Type B pancreatic cell (in vitro differentiated cells): Measurements from ENCODE around the gene PPP2R5C. TPM values are rescaled to one million over a fixed set of nuclear protein-coding genes. Genes with fewer than 3 reads are reported as not detected.

Experiments used
- DNase-seq: peaks from one replicate; pipeline ENCODE4 v3.0.0; 2021; ENCODE audit warnings: mixed read lengths; ENCODE audit not compliant: unreplicated experiment; ENCODE audit errors: extremely low spot score
- H3K27ac Mint-ChIP-seq: 2 replicates; pipeline ENCODE4 v1.8.0; 2021; ENCODE audit warnings: mild to moderate bottlenecking, mixed read lengths
- H3K27me3 Mint-ChIP-seq: 2 replicates; pipeline ENCODE4 v1.8.0; 2021; ENCODE audit warnings: mixed read lengths
- H3K36me3 Mint-ChIP-seq: 2 replicates; pipeline ENCODE4 v1.8.0; 2021; ENCODE audit warnings: mixed read lengths
- H3K4me1 Mint-ChIP-seq: one replicate; pipeline ENCODE4 v1.8.0; 2021; ENCODE audit warnings: mixed read lengths; ENCODE audit not compliant: unreplicated experiment
- H3K4me3 Mint-ChIP-seq: 2 replicates; pipeline ENCODE4 v1.8.0; 2021; ENCODE audit warnings: mild to moderate bottlenecking, mixed read lengths
- H3K9me3 Mint-ChIP-seq: 2 replicates; pipeline ENCODE4 v1.8.0; 2021; ENCODE audit warnings: mixed read lengths
- total RNA-seq: library from RNA; stranded (reverse); gene quantifications from 2 replicates; pipeline ENCODE4 v1.2.1, GENCODE V29; 2021; ENCODE audit warnings: low replicate concordance
- TF ChIP-seq, protein P1 (sequence below): fragments of 200-600 bp; sonication (generic); conservative IDR thresholded peaks from 2 replicates; pipeline ENCODE4 v1.5.0; 2021; ENCODE audit warnings: antibody characterized with exemption, mild to moderate bottlenecking

Gene PPP2R5C
- total RNA-seq, 1 donor from 2014 or later: 99.8 TPM

DNA sequence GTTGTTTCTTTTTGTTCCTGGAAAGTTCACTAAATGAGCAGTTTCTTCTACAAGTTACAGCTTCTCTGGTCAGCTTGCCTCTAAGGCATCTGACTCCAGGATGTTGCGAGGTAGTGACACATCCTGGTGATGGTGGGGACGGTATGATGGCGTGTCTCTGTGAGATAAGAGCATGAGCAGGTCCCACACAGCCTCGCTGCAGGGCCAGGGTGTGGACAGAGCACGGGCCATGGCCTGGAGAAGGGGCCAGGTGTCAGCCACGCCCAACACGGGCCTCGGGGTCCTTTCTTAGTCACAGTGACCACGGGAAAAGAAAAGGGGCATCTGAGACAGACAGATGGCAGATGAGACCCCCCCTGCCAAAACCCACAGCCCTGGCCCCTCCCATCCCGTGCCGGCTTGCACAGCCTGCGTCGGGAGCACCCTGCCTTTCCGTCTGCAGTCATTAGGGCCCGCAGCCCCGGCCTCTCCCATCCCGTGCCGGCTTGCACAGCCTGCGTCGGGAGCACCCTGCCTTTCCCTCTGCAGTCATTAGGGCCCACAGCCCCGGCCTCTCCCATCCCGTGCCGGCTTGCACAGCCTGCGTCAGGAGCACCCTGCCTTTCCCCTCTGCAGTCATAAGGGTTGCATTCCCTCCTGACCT lies 123.5 kb downstream of the PPP2R5C start:
- H3K27me3 Mint-ChIP-seq: no peaks in the 10 kb centered on the region
- TF ChIP-seq, protein P1, sequence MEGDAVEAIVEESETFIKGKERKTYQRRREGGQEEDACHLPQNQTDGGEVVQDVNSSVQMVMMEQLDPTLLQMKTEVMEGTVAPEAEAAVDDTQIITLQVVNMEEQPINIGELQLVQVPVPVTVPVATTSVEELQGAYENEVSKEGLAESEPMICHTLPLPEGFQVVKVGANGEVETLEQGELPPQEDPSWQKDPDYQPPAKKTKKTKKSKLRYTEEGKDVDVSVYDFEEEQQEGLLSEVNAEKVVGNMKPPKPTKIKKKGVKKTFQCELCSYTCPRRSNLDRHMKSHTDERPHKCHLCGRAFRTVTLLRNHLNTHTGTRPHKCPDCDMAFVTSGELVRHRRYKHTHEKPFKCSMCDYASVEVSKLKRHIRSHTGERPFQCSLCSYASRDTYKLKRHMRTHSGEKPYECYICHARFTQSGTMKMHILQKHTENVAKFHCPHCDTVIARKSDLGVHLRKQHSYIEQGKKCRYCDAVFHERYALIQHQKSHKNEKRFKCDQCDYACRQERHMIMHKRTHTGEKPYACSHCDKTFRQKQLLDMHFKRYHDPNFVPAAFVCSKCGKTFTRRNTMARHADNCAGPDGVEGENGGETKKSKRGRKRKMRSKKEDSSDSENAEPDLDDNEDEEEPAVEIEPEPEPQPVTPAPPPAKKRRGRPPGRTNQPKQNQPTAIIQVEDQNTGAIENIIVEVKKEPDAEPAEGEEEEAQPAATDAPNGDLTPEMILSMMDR: no peak
- no peaks in the 10 kb centered on the region for H3K9me3 Mint-ChIP-seq
- H3K36me3 Mint-ChIP-seq: peaks cover 28% of the 10 kb centered on the region
- DNase-seq: no peak
- no peak overlapping the region for H3K4me3 Mint-ChIP-seq
- H3K4me1 Mint-ChIP-seq: no peaks in the 10 kb centered on the region
- H3K27ac Mint-ChIP-seq: no peak overlapping the region

- no peaks in the 10 kb centered on the region for H3K4me1 Mint-ChIP-seq
- H3K9me3 Mint-ChIP-seq: no peaks in the 10 kb centered on the region
- no peak overlapping the region for H3K4me3 Mint-ChIP-seq
- H3K36me3 Mint-ChIP-seq: peaks cover 23% of the 10 kb centered on the region
- H3K27ac Mint-ChIP-seq: no peak overlapping the region
- no peak for DNase-seq
- no peaks in the 10 kb centered on the region for H3K27me3 Mint-ChIP-seq
- TF ChIP-seq, protein P1: no peak
Observed at GRCh38 chr14:101887219-101887618, 125.7 kb downstream of the PPP2R5C start.

- no peak for DNase-seq
- Mint-ChIP-seq H3K4me1 (no peaks in the 10 kb centered on the region), H3K4me3 (no peak overlapping the region), H3K36me3 (peaks cover 25% of the 10 kb centered on the region), H3K9me3 (no peaks in the 10 kb centered on the region), H3K27me3 (no peaks in the 10 kb centered on the region), H3K27ac (no peak overlapping the region)
- TF ChIP-seq, protein P1: no peak
Observed at GRCh38 chr14:101888182-101888581, 126.7 kb downstream of the PPP2R5C start.

GRCh38 chr14:101889366-101889765 lies 127.9 kb downstream of the PPP2R5C start:
- H3K36me3 Mint-ChIP-seq: peaks cover 17% of the 10 kb centered on the region
- H3K27ac Mint-ChIP-seq: no peak overlapping the region
- H3K4me3 Mint-ChIP-seq: no peak overlapping the region
- TF ChIP-seq, protein P1: no peak
- H3K9me3 Mint-ChIP-seq: no peaks in the 10 kb centered on the region
- H3K27me3 Mint-ChIP-seq: no peaks in the 10 kb centered on the region
- H3K4me1 Mint-ChIP-seq: no peaks in the 10 kb centered on the region
- no peak for DNase-seq

DNA sequence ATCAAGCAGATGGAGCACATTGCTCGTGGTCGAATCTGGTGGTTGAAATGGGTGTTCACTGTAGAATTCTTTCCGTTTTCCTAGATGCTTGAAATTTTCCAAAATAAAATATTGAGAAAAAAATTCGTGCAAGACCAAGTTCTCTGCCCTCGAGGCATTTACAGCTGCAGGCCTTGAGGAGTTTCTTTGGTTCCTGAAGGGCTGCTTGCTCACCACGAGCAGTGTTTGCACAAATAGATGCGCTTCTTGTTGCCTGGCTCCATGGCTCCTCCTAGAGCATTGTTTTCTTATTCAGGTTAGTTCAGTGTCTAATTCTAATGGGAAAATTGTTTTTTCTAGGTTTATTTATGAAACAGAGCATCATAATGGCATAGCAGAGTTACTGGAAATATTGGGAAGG lies 128.4 kb downstream of the PPP2R5C start:
- TF ChIP-seq, protein P1: no peak
- Mint-ChIP-seq H3K27me3 (no peaks in the 10 kb centered on the region), H3K4me3 (no peak overlapping the region), H3K27ac (no peak overlapping the region), H3K9me3 (no peaks in the 10 kb centered on the region), H3K36me3 (peaks cover 13% of the 10 kb centered on the region), H3K4me1 (no peaks in the 10 kb centered on the region)
- DNase-seq: no peak
